Gastroesophageal sphincter (tissue), 3 donors: Measurements from ENCODE around the gene TRIM37.

Experiments
- CTCF ChIP-seq, 4 experiments: fragments of 200-600 bp in 2 of 4; fragments of 450-650 bp in 2 of 4; sonication (generic) in 1 of 4; IDR thresholded peaks; one replicate each; pipeline ENCODE4 v1.5.1; 2017 to 2019; ENCODE audit warnings: antibody characterized with exemption in 4 of 4, mild to moderate bottlenecking in 2 of 4, moderate library complexity in 2 of 4
- EP300 ChIP-seq: sonication (generic); formaldehyde crosslinking; IDR thresholded peaks from one replicate; pipeline ENCODE4 v1.6.1; 2017; ENCODE audit warnings: antibody characterized with exemption, mild to moderate bottlenecking
- POLR2A ChIP-seq, 2 donors: fragments of 450-650 bp; IDR thresholded peaks; one replicate each; pipeline ENCODE4 v1.6.1; 2017; ENCODE audit warnings: antibody characterized with exemption in 2 of 2, mild to moderate bottlenecking in 2 of 2, moderate library complexity in 1 of 2
- POLR2AphosphoS5 ChIP-seq: sonication (generic); formaldehyde crosslinking; IDR thresholded peaks from one replicate; pipeline ENCODE4 v1.6.1; 2017; ENCODE audit warnings: antibody characterized with exemption

- TF ChIP-seq CTCF (IDR thresholded peaks at IDR 0.05), result no peak
- no peak for TF ChIP-seq POLR2AphosphoS5
- TF ChIP-seq EP300, result no peak
- no peak for TF ChIP-seq POLR2A (IDR thresholded peaks at IDR 0.05)
Measured at GRCh38 chr17:58970609-58971450, 135.8 kb downstream of the TRIM37 start.
